ENCODE data around the gene DAPK2. TPM values are rescaled to one million over a fixed set of nuclear protein-coding genes. Genes with fewer than 3 reads are reported as not detected.

DAPK2 gene
- total RNA-seq, 2 donors from 2014 or later, result 28.8 to 57.6 TPM

GRCh38 chr15:63977119-63977518 is 69.2 kb downstream of the DAPK2 start:
- DNase-seq (ENCODE audit: low spot score), result peak; percentile 36
- Histone ChIP-seq H3K27me3 (no peaks in the 10 kb centered on the region), H3K36me3 (no peaks in the 10 kb centered on the region), H3K27ac (peak overlapping the region; percentile 79 to 89), H3K4me1 (peaks cover 0 to 52% of the 10 kb centered on the region in 2 donors), H3K9me3 (no peaks in the 10 kb centered on the region), H3K4me3 (no peak overlapping the region)
- no peak for TF ChIP-seq CTCF (IDR thresholded peaks at IDR 0.05)

DNA sequence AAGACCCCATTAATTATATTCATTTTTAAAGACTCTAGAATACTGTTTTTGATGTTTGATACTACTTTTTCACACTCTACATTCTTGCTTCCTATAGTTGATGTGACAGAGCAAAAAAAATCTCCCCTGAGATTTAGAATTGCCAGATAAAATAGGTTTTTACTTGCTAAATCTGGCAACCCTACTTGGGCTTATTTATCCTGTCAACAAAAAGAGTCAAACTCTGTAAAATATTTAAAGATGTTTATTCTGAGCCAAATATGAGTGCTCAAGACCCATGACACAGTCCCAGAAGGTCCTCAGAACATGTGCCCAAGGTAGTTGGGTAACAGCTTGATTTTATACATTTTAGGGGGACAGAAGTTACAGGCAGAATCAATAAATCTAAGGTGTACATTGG is 72.3 kb downstream of the DAPK2 start:
- H3K27me3 ChIP-seq, result no peaks in the 10 kb centered on the region
- TF ChIP-seq CTCF (IDR thresholded peaks at IDR 0.05), result no peak
- H3K36me3 ChIP-seq, result peaks cover 4% of the 10 kb centered on the region
- DNase-seq (ENCODE audit: low spot score), result no peak
- H3K9me3 ChIP-seq, result no peaks in the 10 kb centered on the region
- no peak overlapping the region for H3K4me3 ChIP-seq
- peaks cover 0 to 62% of the 10 kb centered on the region in 2 donors for H3K4me1 ChIP-seq
- peak overlapping the region; percentile 81 to 89 for H3K27ac ChIP-seq

GRCh38 chr15:63973212-63974009 is 72.9 kb downstream of the DAPK2 start:
- peak; percentile 16 for DNase-seq (ENCODE audit: low spot score)
- Histone ChIP-seq H3K36me3 (peaks cover 4% of the 10 kb centered on the region), H3K27me3 (no peaks in the 10 kb centered on the region), H3K27ac (peak overlapping the region; percentile 81 to 89), H3K4me1 (peaks cover 0 to 61% of the 10 kb centered on the region in 2 donors), H3K4me3 (no peak overlapping the region), H3K9me3 (no peaks in the 10 kb centered on the region)
- TF ChIP-seq CTCF (IDR thresholded peaks at IDR 0.05), result no peak

DNA sequence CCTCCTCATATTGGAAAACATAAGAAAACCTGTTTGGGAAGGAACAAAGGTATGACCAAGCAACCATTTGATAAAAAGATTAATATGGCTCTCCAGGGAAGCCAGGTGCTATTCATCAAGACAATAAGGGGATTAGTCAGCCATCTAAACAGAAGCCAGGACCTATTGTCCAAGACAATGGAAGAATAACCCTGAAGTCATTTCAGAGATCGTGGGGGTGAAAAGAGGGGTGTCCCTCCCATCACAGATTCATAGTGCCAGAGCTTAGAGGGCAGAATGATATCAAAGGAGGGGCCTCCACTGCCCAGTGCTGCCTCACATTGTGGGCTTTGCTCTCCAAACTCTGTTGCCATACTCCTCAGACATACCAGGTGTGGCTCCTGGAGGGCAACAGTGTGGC is 73.5 kb downstream of the DAPK2 start:
- H3K27ac ChIP-seq, result peak overlapping the region; percentile 81 to 89
- TF ChIP-seq CTCF (IDR thresholded peaks at IDR 0.05), result no peak

GRCh38 chr15:63971904-63972303 is 74.4 kb downstream of the DAPK2 start:
- H3K4me1 ChIP-seq, result peaks cover 0 to 65% of the 10 kb centered on the region in 2 donors

More for the DNA sequence above, 73.5 kb downstream of the DAPK2 start:
- Histone ChIP-seq H3K9me3 (no peaks in the 10 kb centered on the region), H3K36me3 (peaks cover 4% of the 10 kb centered on the region), H3K27me3 (no peaks in the 10 kb centered on the region), H3K4me3 (no peak overlapping the region), H3K4me1 (peaks cover 0 to 61% of the 10 kb centered on the region in 2 donors)
- DNase-seq (ENCODE audit: low spot score), result no peak

More at GRCh38 chr15:63971904-63972303, 74.4 kb downstream of the DAPK2 start:
- no peaks in the 10 kb centered on the region for H3K27me3 ChIP-seq
- H3K9me3 ChIP-seq, result no peaks in the 10 kb centered on the region
- H3K4me3 ChIP-seq, result no peak overlapping the region
- H3K27ac ChIP-seq, result peak overlapping the region; percentile 81 to 89
- no peak for TF ChIP-seq CTCF (IDR thresholded peaks at IDR 0.05)
- peaks cover 4% of the 10 kb centered on the region for H3K36me3 ChIP-seq
- no peak for DNase-seq (ENCODE audit: low spot score)

Measured in right atrium auricular region (tissue), 2 donors.